Bronchial epithelial cell (primary cell): ENCODE data around the gene ATAD5. TPM values are rescaled to one million over a fixed set of nuclear protein-coding genes. Genes with fewer than 3 reads are reported as not detected.

Experiments
- DNase-seq: peaks from one replicate; pipeline ENCODE4 v3.0.0-alpha.2; 2010; ENCODE audit warnings: low read depth
- FAIRE-seq: peaks from 2 replicates; lab custom pipeline; 2011; peaks lifted over from hg19 to GRCh38; lab: Jason Lieb, UNC
- H3K27me3 ChIP-seq: 2 replicates; pipeline ENCODE4 v1.5.1; 2011; ENCODE audit warnings: low read length; ENCODE audit not compliant: control insufficient read depth, insufficient read depth
- H3K36me3 ChIP-seq: 2 replicates; pipeline ENCODE4 v1.5.1; 2011; ENCODE audit warnings: low read length; ENCODE audit not compliant: control insufficient read depth, insufficient read depth
- H3K4me3 ChIP-seq: 2 replicates; pipeline ENCODE4 v1.5.1; 2011; ENCODE audit warnings: mild to moderate bottlenecking, low read depth, low read length, control low read depth
- CTCF ChIP-seq: IDR thresholded peaks from 2 replicates; pipeline ENCODE4 v1.5.1; 2011; ENCODE audit warnings: mild to moderate bottlenecking, moderate library complexity, low read length, control low read depth, inconsistent platforms; ENCODE audit not compliant: insufficient read depth, severe bottlenecking
- total RNA-seq: library from RNA; depleted of rRNA; stranded (reverse); fragments of >200 nt; gene quantifications from 2 replicates; pipeline ENCODE4 v1.2.1, GENCODE V29; 2014

Gene ATAD5
- total RNA-seq, 1 donor from 2014 or later = 0.53 TPM

- no peak for TF ChIP-seq CTCF
- Histone ChIP-seq H3K4me3 (no peak overlapping the region), H3K36me3 (peaks cover 2% of the 10 kb centered on the region), H3K27me3 (no peaks in the 10 kb centered on the region)
- DNase-seq (peak; percentile 48), FAIRE-seq (no peak)
Observed at GRCh38 chr17:30794372-30794771, 37.4 kb upstream of the ATAD5 start.

GRCh38 chr17:30796016-30796415 lies 35.8 kb upstream of the ATAD5 start:
- no peak for TF ChIP-seq CTCF
- Histone ChIP-seq H3K4me3 (no peak overlapping the region), H3K36me3 (peaks cover 2% of the 10 kb centered on the region), H3K27me3 (no peaks in the 10 kb centered on the region)
- DNase-seq = no peak
- no peak for FAIRE-seq

- no peak overlapping the region for H3K4me3 ChIP-seq
- no peak for TF ChIP-seq CTCF
- no peaks in the 10 kb centered on the region for H3K27me3 ChIP-seq
- DNase-seq = no peak
- no peak for FAIRE-seq
- H3K36me3 ChIP-seq = peaks cover 1% of the 10 kb centered on the region
Observed at GRCh38 chr17:30801671-30802070, 30.1 kb upstream of the ATAD5 start.

- peaks cover 3% of the 10 kb centered on the region for H3K36me3 ChIP-seq
- TF ChIP-seq CTCF = no peak
- no peak for DNase-seq
- H3K4me3 ChIP-seq = no peak overlapping the region
- no peak for FAIRE-seq
- no peaks in the 10 kb centered on the region for H3K27me3 ChIP-seq
Observed at GRCh38 chr17:30805944-30806456, 25.8 kb upstream of the ATAD5 start.

GRCh38 chr17:30807896-30808295 lies 23.9 kb upstream of the ATAD5 start:
- H3K36me3 ChIP-seq = peaks cover 3% of the 10 kb centered on the region
- H3K4me3 ChIP-seq = no peak overlapping the region
- FAIRE-seq (no peak), DNase-seq (no peak)
- TF ChIP-seq CTCF = no peak
- no peaks in the 10 kb centered on the region for H3K27me3 ChIP-seq

- no peak overlapping the region for H3K4me3 ChIP-seq
- FAIRE-seq = no peak
- DNase-seq = no peak
Observed at GRCh38 chr17:30808785-30809286, 22.9 kb upstream of the ATAD5 start.

More at GRCh38 chr17:30808785-30809286, 22.9 kb upstream of the ATAD5 start:
- Histone ChIP-seq H3K36me3 (peaks cover 2% of the 10 kb centered on the region), H3K27me3 (no peaks in the 10 kb centered on the region)
- no peak for TF ChIP-seq CTCF
